MG63 (cell line): Measurements from ENCODE around the gene CPAMD8. TPM values are rescaled to one million over a fixed set of nuclear protein-coding genes. Genes with fewer than 3 reads are reported as not detected.

Experiments used
- DNase-seq: peaks from one replicate; pipeline ENCODE4 v3.0.0-alpha.2; 2020
- H3K27me3 ChIP-seq: fragments of 250-450 bp; sonication (Bioruptor Pico); 2 replicates; pipeline ENCODE4 v1.5.1; 2020; ENCODE audit warnings: mild to moderate bottlenecking, moderate library complexity
- H3K36me3 ChIP-seq: fragments of 250-450 bp; sonication (Bioruptor Pico); 2 replicates; pipeline ENCODE4 v1.5.1; 2020; ENCODE audit warnings: mild to moderate bottlenecking, moderate library complexity
- H3K4me3 ChIP-seq: fragments of 250-450 bp; sonication (Bioruptor Pico); 2 replicates; pipeline ENCODE4 v1.5.1; 2020; ENCODE audit warnings: mild to moderate bottlenecking, moderate library complexity
- H3K9me3 ChIP-seq: fragments of 250-450 bp; sonication (Bioruptor Pico); 2 replicates; pipeline ENCODE4 v1.5.1; 2020; ENCODE audit warnings: mild to moderate bottlenecking, moderate library complexity
- total RNA-seq: library from RNA; depleted of rRNA; stranded (reverse); fragments of >200 nt; shearing (Covaris generic); gene quantifications from 2 replicates; pipeline ENCODE4 v1.2.3, GENCODE V29; 2014; ENCODE audit warnings: low replicate concordance

The CPAMD8 gene
- total RNA-seq, 1 experiment from 2014 or later: 2.6 TPM

DNA sequence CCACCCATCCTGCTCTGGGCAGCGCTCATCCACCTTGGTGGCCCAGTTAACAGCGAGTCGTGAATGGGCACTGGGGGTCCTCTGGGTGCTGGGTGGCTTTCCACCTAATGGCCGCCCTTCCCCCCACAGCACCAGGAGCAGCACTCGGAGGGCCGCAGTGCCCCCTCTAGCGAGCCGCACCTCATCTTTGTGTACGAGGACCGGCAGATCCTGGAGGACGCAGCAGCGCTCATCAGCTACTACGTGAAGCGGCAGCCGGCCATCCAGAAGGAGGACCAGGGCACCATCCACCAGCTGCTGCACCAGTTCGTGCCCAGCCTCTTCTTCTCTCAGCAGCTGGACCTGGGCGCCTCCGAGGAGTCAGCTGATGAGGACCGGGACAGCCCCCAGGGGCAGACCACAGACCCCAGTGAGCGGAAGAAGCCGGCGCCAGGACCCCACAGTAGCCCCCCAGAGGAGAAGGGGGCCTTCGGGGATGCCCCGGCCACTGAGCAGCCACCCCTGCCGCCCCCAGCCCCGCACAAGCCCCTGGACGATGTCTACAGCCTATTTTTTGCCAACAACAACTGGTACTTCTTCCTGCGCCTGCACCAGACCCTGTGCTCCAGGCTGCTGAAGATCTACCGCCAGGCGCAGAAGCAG lies 157.2 kb downstream of the CPAMD8 start:
- Histone ChIP-seq H3K36me3 (peaks cover 79% of the 10 kb centered on the region), H3K27me3 (no peaks in the 10 kb centered on the region), H3K4me3 (no peak overlapping the region), H3K9me3 (no peaks in the 10 kb centered on the region)
- no peak for DNase-seq

DNA sequence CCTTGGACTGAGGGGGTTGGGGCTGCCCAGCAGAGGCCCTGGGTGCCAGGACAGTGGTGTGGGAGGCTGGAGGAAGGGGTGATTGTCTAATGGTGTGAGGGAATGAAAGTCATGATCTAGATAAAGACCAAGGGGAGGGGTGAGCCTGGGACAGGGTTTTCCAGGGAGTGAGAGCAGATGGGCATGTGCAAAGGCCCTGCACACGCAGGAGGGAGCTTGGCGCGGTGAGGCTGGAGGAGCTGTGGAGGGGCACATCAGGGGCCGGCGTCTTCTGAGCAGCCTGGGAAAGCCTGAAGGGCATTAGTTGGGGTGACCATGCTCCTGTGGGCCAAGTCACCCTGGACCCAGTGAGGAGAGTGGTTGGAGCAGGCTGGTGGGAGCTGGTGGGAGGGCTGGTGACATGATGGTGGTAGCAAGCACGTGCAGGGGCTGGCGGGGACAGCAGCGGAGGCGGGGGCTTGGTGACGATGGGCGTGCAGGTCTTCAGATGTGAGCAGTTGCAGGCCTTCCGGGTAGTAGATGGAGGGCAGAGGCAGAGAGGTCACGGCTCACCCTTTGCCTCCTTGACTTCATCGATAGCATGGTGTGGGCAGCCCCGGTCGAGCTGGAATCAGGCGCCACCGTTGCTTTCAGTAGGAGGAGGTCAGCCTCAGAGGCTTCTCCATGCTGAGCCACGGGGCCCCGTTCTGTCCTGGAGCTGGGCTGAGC lies 158.0 kb downstream of the CPAMD8 start:
- no peak for DNase-seq
- H3K36me3 ChIP-seq: peaks cover 80% of the 10 kb centered on the region
- H3K4me3 ChIP-seq: no peak overlapping the region
- no peaks in the 10 kb centered on the region for H3K27me3 ChIP-seq
- H3K9me3 ChIP-seq: no peaks in the 10 kb centered on the region

DNA sequence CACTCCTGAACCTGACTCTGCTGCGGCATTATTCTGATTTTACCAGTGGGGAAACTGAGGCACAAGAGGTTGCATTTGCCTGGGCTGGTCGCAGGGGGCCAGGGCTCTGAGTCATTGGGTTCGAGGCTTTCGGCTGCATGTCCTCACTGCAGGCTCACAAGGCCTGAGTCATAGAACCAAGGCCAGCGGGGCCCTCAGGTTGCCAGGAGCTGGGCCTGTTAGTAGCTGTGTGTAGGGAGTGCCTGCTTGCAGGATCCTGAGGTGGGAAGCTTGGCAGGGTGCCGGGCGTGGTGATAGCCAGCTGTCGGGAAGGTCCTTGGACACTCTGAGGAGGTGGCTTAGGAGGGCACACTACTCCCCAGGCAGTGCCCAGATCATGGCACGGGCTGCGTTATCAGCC lies 159.4 kb downstream of the CPAMD8 start:
- no peaks in the 10 kb centered on the region for H3K27me3 ChIP-seq
- DNase-seq: peak; percentile 47
- no peak overlapping the region for H3K4me3 ChIP-seq
- no peaks in the 10 kb centered on the region for H3K9me3 ChIP-seq
- peaks cover 85% of the 10 kb centered on the region for H3K36me3 ChIP-seq

DNA sequence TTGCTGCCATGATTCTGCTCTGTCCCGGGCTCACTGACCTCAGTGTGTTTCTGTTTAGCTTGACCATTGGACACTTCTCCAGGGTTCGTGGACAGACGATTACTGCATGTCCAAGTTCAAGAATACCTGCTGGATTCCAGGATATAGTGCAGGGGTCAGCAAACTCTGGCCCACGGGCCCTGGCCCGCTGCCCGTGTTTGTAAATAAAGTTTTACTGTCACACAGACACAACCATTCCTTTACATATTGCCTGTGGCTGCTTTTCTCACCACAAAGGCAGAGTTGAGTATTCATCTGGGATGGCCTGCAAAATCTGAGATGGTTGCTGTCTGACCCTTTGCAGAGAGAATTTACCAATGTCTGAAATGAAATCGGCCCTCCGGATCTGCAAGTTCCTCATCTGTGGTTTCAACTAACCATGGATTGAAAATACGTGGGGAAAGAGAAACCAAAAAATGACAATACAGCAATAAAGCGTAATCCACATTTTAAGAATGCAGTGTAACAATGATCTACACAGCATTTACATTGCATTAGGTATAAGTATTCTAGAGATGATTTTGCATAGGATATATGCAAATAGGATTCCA lies 163.7 kb downstream of the CPAMD8 start:
- Histone ChIP-seq H3K4me3 (no peak overlapping the region), H3K9me3 (no peaks in the 10 kb centered on the region), H3K27me3 (no peaks in the 10 kb centered on the region), H3K36me3 (peaks cover 87% of the 10 kb centered on the region)
- DNase-seq: no peak

DNA sequence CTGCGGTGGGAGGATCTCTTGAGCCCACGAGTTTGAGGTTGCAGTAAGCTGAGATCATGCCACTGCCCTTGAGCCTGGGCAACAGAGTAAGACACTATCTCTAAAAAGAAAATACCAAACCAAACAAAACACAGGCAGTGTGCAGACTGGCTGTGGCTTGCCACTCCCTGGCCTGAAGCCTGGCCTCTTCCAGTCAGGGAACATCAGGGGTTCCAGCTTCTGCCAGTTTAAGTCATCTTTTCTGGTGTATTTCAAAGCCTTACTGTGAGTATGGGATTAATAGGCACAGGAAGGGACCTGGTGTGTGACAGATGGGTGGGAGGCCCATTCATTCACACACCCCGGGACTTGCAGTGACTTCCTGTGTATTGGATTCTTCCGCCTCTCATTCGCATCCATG lies 164.8 kb downstream of the CPAMD8 start:
- Histone ChIP-seq H3K27me3 (no peaks in the 10 kb centered on the region), H3K9me3 (no peaks in the 10 kb centered on the region), H3K36me3 (peaks cover 85% of the 10 kb centered on the region), H3K4me3 (no peak overlapping the region)
- DNase-seq: no peak

DNA sequence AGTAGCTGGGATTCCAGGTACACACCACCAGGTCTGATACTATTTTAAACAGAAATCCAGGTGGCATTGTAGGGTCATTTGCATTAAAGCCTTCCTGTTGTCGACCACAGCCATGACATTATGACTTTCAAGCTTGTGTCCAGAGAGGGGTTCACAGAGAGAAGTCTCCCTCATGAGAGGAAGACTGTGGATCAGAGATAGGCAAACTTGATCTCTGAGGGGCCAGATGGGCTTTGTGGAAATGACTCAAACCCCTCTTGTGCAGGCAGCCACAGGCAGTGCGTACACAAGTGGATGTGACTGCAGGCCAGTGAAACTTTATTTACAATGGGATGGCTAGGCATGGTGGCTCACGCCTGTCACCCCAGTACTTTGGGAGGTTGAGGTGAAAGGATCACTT lies 165.6 kb downstream of the CPAMD8 start:
- no peak for DNase-seq
- H3K27me3 ChIP-seq: no peaks in the 10 kb centered on the region
- peaks cover 80% of the 10 kb centered on the region for H3K36me3 ChIP-seq
- H3K4me3 ChIP-seq: no peak overlapping the region
- no peaks in the 10 kb centered on the region for H3K9me3 ChIP-seq

DNA sequence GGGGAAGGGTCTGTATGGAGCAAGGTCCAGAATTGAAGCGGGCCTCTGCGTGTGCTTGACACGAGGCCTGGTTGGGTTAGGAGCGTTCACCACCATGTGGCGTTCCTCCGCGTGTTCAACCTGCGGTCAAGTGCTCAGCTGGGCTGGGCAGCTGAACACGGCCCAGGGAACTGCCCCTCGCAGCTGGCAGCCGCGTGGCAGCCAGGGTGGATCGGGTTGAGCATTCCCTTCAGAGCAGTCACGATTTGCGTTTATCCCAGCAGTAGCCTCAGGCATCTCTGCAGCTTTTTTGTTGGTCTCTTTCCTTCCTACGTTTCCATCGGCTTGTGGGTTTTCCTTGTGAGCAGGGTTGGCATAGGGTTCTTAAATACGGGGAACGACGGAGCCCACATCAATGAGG lies 166.5 kb downstream of the CPAMD8 start:
- no peak overlapping the region for H3K4me3 ChIP-seq
- H3K27me3 ChIP-seq: no peaks in the 10 kb centered on the region
- H3K9me3 ChIP-seq: no peaks in the 10 kb centered on the region
- H3K36me3 ChIP-seq: peaks cover 80% of the 10 kb centered on the region
- DNase-seq: peak; percentile 70

DNA sequence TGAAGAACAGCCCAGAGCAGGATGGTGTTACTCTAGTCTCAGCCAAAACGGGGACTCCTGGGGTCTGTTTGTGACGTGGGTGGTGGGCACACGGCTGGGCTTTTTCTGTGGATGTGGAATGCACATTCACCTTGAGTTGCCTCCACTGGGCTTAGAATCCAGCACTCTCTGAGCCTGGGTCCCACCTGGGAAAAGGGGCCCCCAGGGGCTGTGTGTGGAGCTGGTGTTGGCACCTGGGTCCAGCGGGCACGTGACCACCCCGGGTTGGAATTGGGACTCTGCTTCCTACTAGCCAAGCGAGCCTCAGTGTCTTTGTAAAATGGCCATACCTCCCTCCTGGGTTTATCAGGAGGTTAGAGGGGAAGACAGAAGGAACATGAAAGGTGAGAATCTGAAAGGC lies 167.0 kb downstream of the CPAMD8 start:
- Histone ChIP-seq H3K9me3 (no peaks in the 10 kb centered on the region), H3K36me3 (peaks cover 80% of the 10 kb centered on the region), H3K4me3 (no peak overlapping the region), H3K27me3 (no peaks in the 10 kb centered on the region)
- DNase-seq: no peak

DNA sequence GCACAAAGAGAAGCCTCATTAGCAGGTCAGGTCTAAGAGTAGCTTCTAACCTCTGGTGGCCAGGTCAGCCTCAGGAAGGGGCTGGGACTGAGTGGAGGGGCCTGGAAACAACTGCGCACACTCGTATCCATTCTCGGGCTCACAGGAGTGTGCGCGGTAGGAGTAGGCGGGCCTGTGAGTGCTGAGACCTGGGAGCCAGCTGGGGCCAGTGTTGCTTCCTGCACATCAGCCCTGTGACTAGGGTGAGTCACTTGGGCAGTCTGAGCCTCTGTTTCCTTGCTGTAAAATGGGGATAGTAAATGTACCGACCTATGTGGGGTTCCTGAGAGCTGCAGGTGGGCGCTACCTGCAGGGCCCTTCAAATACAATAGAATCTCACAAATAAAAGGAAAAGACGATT lies 170.5 kb downstream of the CPAMD8 start:
- H3K36me3 ChIP-seq: peaks cover 82% of the 10 kb centered on the region
- H3K4me3 ChIP-seq: no peak overlapping the region
- no peak for DNase-seq
- H3K9me3 ChIP-seq: no peaks in the 10 kb centered on the region
- no peaks in the 10 kb centered on the region for H3K27me3 ChIP-seq

DNA sequence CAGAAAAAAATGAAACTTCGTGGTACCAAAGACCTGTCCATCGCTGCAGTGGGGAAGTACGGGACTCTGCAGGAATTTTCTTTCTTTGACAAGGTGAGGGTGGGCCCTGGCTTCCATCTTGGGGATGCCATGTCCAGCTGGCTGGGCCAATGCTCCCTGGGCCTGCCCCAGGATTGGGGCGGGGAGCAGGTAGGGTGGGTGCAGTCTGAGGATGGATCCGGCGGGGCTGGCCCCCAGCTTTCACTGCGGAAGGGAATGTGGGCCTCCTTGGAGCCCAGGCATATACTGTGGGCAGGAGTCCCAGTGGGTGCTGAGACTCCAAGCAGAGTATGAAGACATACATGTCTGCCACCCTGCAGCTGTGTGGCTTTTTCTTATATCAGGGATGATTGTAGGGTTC lies 173.5 kb downstream of the CPAMD8 start:
- Histone ChIP-seq H3K9me3 (no peaks in the 10 kb centered on the region), H3K36me3 (peaks cover 85% of the 10 kb centered on the region), H3K27me3 (no peaks in the 10 kb centered on the region), H3K4me3 (no peak overlapping the region)
- DNase-seq: no peak

DNA sequence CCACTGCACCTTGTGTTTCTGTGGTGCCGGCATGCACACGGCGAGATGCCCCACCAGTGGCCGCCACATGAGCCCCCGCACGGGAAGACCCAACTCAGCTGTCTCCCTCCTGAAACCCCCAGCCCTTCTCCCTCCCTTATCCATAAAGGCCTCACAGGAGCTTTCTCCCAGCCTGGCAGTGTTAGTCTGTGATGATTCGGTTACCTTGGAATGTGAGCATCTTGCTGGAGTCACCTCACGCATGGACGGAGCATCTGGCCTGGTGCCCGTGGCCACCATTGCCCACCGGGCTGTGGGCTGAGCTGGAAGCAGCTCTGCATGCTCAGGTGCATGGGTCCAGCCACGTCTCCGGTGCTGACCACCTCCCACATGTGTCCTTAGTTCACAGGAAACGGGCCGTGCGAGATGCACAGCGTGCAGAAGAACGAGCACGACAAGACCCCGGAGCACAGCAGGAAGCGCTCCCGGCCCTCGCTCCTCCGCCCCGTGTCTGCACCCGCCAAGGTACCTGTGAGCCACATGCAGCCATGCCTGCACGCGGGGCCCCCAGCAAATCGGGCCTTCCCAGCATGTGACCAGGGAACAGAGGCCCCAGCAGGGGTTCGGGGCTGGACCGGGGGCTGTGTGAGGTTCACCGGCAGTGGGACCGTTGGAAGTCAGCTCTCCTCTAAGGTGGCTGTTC lies 175.4 kb downstream of the CPAMD8 start:
- Histone ChIP-seq H3K36me3 (peaks cover 92% of the 10 kb centered on the region), H3K27me3 (no peaks in the 10 kb centered on the region), H3K4me3 (no peak overlapping the region), H3K9me3 (no peaks in the 10 kb centered on the region)
- peak; percentile 30 for DNase-seq

DNA sequence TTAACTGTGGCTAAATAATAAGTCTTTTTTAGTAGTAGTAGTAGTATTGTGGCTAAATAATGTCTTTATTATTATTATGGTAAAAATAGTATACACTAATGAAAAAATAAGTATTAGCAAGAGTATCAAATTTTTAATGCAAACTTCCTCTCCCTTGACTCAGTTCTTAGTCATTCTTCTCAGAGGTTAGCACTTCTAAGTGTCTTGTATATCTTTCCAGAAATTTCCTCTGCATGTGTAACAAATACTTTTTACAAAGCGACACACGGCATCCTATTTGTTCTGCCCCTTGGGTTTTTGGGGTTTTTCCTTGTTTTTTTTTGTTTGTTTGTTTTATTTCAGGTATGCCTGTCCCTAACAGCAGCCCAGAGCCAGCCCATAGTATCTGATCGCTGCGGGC lies 176.5 kb downstream of the CPAMD8 start:
- Histone ChIP-seq H3K27me3 (no peaks in the 10 kb centered on the region), H3K36me3 (peaks cover 94% of the 10 kb centered on the region), H3K9me3 (no peaks in the 10 kb centered on the region), H3K4me3 (no peak overlapping the region)
- no peak for DNase-seq

DNA sequence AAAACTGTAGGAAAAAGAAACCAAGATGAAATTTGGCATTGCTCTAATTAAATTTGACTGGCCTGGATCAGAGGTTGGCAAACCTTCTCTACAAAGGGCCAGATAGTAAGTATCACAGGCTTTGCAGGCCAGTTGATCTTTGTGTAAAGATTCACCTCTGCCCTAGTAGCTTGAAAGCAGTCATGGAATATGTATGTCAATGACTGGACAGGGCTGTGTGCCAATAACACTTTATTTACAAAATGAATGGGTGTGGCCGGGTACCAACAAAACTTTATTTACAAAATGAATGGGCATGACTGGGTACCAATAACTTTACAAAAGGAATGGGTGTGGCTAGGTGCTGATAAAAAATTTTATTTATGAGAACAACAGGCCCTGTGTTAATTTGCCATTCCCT lies 177.4 kb downstream of the CPAMD8 start:
- DNase-seq: peak; percentile 55
- Histone ChIP-seq H3K36me3 (peaks cover 95% of the 10 kb centered on the region), H3K27me3 (no peaks in the 10 kb centered on the region), H3K9me3 (no peaks in the 10 kb centered on the region), H3K4me3 (no peak overlapping the region)

DNA sequence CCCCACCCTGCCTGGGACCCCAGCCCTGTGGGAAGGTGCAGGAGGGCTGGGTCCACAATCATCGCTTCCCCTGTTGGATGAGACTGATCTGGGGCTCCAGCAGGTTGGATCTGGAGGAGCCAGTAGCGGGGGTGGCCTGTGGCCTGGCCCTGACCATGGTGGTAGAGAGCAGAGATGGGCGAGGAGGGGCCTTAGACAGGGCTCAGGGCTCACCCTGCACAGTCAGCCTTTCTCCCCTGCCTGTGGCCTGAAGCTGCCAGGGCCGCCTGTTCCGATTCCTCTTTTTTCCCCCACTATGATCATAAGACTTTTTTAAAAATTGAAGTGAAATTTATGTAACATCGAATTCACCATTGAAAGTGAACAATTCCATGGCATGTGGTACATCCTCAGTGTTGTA lies 179.2 kb downstream of the CPAMD8 start:
- peaks cover 93% of the 10 kb centered on the region for H3K36me3 ChIP-seq
- no peaks in the 10 kb centered on the region for H3K27me3 ChIP-seq
- DNase-seq: no peak
- H3K9me3 ChIP-seq: no peaks in the 10 kb centered on the region
- no peak overlapping the region for H3K4me3 ChIP-seq

DNA sequence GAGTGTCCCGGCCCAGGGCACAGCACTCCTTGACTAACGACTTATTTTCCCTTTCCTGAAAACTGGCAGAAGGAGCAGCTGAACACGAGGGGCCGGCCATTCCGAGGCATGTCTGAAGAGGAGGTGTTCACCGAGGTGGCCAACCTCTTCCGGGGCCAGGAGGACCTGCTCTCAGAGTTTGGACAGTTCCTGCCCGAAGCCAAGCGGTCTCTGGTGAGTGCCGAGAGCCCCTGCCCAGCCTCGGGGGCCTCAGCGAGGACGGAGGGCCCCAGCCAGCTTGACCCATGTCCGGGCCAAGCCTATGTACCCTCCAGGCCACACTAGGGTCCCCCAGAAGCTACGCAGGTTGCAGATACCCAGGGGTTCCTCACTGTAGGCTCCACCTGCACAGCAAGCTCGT lies 179.7 kb downstream of the CPAMD8 start:
- Histone ChIP-seq H3K4me3 (no peak overlapping the region), H3K36me3 (peaks cover 93% of the 10 kb centered on the region), H3K9me3 (no peaks in the 10 kb centered on the region), H3K27me3 (no peaks in the 10 kb centered on the region)
- no peak for DNase-seq
